Lower leg skin (tissue), 3 donors: Measurements from ENCODE around the gene NR2F1-AS1.

ENCODE experiments used
- POLR2A ChIP-seq, 2 donors: fragments of 450-650 bp; IDR thresholded peaks; one replicate each; pipeline ENCODE4 v1.6.1; 2016 to 2017; ENCODE audit warnings: antibody characterized with exemption in 2 of 2, mild to moderate bottlenecking in 1 of 2, moderate library complexity in 1 of 2
- TF ChIP-seq, protein P1 (sequence below), 3 donors: fragments of 450-650 bp; IDR thresholded peaks; one replicate each; pipeline ENCODE4 v1.5.1; 2016; ENCODE audit warnings: antibody characterized with exemption in 3 of 3, mild to moderate bottlenecking in 3 of 3, moderate library complexity in 2 of 3

DNA sequence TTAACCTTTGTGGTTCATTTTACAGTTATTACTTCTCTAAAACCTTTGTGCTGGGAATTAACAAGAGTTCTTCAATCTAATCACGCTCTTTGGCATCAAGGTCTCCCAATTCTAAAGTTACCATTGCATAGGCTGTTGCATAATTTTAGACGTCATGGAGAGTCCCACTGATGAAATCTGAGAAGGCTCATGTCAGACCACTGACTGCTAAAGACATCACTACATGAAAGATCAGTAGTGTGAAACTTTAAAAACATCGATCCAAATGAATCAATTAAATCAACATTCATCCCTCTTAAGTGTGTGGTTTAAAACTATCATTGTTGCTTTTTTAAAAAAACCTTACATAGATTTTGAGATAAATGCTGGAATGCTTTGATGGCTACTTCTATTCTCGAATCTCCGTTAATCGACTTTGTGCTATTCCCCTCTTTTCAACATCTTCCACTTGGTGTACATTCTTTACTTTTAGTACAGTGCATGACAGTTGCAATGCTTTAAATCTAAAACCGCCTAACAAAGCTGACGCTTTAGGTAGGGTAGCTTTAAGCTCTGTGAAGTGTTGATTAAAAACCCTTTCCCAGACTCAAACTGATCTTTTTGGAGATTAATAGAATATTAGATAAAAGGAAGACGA lies 35.6 kb upstream of the NR2F1-AS1 start:
- TF ChIP-seq, protein P1, sequence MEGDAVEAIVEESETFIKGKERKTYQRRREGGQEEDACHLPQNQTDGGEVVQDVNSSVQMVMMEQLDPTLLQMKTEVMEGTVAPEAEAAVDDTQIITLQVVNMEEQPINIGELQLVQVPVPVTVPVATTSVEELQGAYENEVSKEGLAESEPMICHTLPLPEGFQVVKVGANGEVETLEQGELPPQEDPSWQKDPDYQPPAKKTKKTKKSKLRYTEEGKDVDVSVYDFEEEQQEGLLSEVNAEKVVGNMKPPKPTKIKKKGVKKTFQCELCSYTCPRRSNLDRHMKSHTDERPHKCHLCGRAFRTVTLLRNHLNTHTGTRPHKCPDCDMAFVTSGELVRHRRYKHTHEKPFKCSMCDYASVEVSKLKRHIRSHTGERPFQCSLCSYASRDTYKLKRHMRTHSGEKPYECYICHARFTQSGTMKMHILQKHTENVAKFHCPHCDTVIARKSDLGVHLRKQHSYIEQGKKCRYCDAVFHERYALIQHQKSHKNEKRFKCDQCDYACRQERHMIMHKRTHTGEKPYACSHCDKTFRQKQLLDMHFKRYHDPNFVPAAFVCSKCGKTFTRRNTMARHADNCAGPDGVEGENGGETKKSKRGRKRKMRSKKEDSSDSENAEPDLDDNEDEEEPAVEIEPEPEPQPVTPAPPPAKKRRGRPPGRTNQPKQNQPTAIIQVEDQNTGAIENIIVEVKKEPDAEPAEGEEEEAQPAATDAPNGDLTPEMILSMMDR (IDR thresholded peaks at IDR 0.05) = no peak
- TF ChIP-seq POLR2A (IDR thresholded peaks at IDR 0.05) = no peak
